ENCODE results near the gene HSD17B1.

DNA sequence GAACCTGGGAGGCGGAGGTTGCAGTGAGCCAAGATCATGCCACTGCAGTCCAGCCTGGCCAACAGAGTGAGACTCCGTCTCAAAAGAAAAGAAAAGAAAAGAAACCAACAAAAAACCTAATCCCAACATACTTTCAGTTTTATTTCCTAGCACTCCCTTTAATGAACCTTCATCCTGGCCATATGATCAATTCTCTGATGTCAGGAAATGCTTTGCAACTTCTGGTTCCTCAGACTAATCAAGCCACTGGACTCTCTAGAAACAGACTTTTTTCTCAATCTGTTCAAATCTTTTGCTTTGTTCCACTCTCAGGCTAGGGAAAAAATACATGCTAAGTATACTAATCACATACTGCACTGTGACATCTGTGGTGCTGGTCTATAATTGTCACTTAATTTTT is 38.2 kb downstream of the HSD17B1 start:
- no peak for TF ChIP-seq ZNF263 (CRISPR knock-in tag; IDR thresholded peaks at IDR 0.05; ENCODE audit: low read depth)
- TF ChIP-seq KAT7 (CRISPR knock-in tag; IDR thresholded peaks at IDR 0.05; ENCODE audit: borderline replicate concordance): no peak
- TF ChIP-seq, protein P1, sequence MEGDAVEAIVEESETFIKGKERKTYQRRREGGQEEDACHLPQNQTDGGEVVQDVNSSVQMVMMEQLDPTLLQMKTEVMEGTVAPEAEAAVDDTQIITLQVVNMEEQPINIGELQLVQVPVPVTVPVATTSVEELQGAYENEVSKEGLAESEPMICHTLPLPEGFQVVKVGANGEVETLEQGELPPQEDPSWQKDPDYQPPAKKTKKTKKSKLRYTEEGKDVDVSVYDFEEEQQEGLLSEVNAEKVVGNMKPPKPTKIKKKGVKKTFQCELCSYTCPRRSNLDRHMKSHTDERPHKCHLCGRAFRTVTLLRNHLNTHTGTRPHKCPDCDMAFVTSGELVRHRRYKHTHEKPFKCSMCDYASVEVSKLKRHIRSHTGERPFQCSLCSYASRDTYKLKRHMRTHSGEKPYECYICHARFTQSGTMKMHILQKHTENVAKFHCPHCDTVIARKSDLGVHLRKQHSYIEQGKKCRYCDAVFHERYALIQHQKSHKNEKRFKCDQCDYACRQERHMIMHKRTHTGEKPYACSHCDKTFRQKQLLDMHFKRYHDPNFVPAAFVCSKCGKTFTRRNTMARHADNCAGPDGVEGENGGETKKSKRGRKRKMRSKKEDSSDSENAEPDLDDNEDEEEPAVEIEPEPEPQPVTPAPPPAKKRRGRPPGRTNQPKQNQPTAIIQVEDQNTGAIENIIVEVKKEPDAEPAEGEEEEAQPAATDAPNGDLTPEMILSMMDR (IDR thresholded peaks at IDR 0.05): no peak
- TF ChIP-seq CBFB (CRISPR knock-in tag; IDR thresholded peaks at IDR 0.05; ENCODE audit: low read depth): no peak
- TF ChIP-seq, protein P2, sequence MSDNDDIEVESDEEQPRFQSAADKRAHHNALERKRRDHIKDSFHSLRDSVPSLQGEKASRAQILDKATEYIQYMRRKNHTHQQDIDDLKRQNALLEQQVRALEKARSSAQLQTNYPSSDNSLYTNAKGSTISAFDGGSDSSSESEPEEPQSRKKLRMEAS (CRISPR knock-in tag; IDR thresholded peaks at IDR 0.05): no peak
- no peak for TF ChIP-seq NFYB (CRISPR knock-in tag; conservative IDR thresholded peaks at IDR 0.05; ENCODE audit: low read depth)
- no peak for TF ChIP-seq SMAD3 (CRISPR knock-in tag; IDR thresholded peaks at IDR 0.05; ENCODE audit: borderline replicate concordance)
- TF ChIP-seq TEAD4 (CRISPR knock-in tag; IDR thresholded peaks at IDR 0.05): no peak
- no peak for TF ChIP-seq ZBTB21 (CRISPR knock-in tag; IDR thresholded peaks at IDR 0.05; ENCODE audit: borderline replicate concordance)
- no peak for TF ChIP-seq ZNF121 (CRISPR knock-in tag; IDR thresholded peaks at IDR 0.05)
- no peak for TF ChIP-seq IRF2 (CRISPR knock-in tag; IDR thresholded peaks at IDR 0.05; ENCODE audit: borderline replicate concordance, low read depth)
- TF ChIP-seq ETV6 (CRISPR knock-in tag; IDR thresholded peaks at IDR 0.05): no peak
- no peak for TF ChIP-seq GABPB1 (CRISPR knock-in tag; IDR thresholded peaks at IDR 0.05)
